Kidney epithelial cell (primary cell): ENCODE results near the gene TAF11L7. TPM values are rescaled to one million over a fixed set of nuclear protein-coding genes. Genes with fewer than 3 reads are reported as not detected.
"Not testable (repeated sequence)": the region's sequence is repeated elsewhere in the genome, so short reads cannot be mapped to it uniquely, and the experiment has no call there.

Experiments used
- DNase-seq: peaks from one replicate; pipeline ENCODE4 v3.0.0-alpha.2; 2010; ENCODE audit warnings: low read depth
- H3K27me3 ChIP-seq: 2 replicates; pipeline ENCODE4 v1.6.0; 2011; ENCODE audit warnings: low read length; ENCODE audit not compliant: control insufficient read depth, insufficient read depth
- H3K36me3 ChIP-seq: 2 replicates; pipeline ENCODE4 v1.5.1; 2011; ENCODE audit warnings: low read length; ENCODE audit not compliant: control insufficient read depth, insufficient read depth
- H3K4me3 ChIP-seq: 2 replicates; pipeline ENCODE4 v1.5.1; 2011; ENCODE audit warnings: low read depth, mild to moderate bottlenecking, control low read depth, low read length
- total RNA-seq: library from RNA; depleted of rRNA; stranded (reverse); fragments of >200 nt; gene quantifications from 2 replicates; pipeline ENCODE4 v1.2.3, GENCODE V29; 2015
- TF ChIP-seq, protein P1 (sequence below): IDR thresholded peaks from 2 replicates; pipeline ENCODE4 v1.5.1; 2011; ENCODE audit warnings: mild to moderate bottlenecking, moderate library complexity, low read length, control low read depth, inconsistent platforms; ENCODE audit not compliant: insufficient read depth, poor library complexity, severe bottlenecking

Gene TAF11L7
- total RNA-seq: not detected in 2 replicates

- H3K4me3 ChIP-seq, H3K27me3 ChIP-seq, H3K36me3 ChIP-seq, DNase-seq: not testable (repeated sequence)
Measured at GRCh38 chr5:17585658-17586057, at the start of gene TAF11L7. Gene TAF11L7, minus strand, starts transcription at chr5:17585758.

DNA sequence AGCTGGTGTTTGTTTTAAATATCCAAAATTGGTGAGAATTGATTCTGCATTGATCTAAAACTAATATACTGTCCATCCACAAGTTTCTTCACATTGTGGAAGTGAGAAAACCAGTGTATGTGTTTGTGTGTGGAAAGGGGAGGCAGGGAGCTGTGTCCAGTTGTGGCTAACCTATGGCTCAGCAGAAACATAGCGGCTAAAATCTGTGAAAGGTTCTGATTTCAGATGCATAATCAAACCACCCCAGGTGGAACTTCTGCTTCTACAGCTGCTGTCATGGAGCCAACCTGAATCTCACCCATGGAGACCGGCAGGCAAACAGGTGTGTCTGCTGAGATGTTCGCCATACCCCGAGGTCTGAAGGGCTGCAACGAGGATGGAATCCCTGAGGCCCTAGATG lies 48.6 kb upstream of the TAF11L7 start, which contains the start of gene TAF11L14:
Gene TAF11L14, plus strand, starts transcription at position 301 of the 400 bp plus-strand sequence.
- TF ChIP-seq, protein P1, sequence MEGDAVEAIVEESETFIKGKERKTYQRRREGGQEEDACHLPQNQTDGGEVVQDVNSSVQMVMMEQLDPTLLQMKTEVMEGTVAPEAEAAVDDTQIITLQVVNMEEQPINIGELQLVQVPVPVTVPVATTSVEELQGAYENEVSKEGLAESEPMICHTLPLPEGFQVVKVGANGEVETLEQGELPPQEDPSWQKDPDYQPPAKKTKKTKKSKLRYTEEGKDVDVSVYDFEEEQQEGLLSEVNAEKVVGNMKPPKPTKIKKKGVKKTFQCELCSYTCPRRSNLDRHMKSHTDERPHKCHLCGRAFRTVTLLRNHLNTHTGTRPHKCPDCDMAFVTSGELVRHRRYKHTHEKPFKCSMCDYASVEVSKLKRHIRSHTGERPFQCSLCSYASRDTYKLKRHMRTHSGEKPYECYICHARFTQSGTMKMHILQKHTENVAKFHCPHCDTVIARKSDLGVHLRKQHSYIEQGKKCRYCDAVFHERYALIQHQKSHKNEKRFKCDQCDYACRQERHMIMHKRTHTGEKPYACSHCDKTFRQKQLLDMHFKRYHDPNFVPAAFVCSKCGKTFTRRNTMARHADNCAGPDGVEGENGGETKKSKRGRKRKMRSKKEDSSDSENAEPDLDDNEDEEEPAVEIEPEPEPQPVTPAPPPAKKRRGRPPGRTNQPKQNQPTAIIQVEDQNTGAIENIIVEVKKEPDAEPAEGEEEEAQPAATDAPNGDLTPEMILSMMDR: no peak
- no peak for DNase-seq

DNA sequence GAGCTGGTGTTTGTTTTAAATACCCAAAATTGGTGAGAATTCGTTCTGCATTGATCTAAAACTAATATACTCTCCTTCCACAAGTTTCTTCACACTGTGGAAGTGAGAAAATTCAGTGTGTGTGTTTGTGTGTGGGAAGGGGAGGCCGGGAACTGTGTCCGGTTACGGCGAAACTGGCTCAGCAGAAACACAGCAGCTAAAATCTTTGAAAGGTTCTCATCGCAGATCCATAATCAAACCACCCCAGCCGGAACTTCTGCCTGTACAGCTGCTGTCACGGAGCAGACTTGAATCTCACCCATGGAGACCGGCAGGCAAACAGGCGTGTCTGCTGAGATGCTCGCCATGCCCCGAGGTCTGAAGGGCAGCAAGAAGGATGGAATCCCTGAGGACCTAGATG lies 46.2 kb upstream of the TAF11L7 start, which contains the start of gene TAF11L13:
Gene TAF11L13, plus strand, starts transcription at position 301 of the 400 bp plus-strand sequence.
- H3K27me3 ChIP-seq, H3K36me3 ChIP-seq, H3K4me3 ChIP-seq, DNase-seq: not testable (repeated sequence)

More for the DNA sequence above, 48.6 kb upstream of the TAF11L7 start, which contains the start of gene TAF11L14:
- H3K27me3 ChIP-seq: no peaks in the 10 kb centered on the region
- H3K36me3 ChIP-seq: no peaks in the 10 kb centered on the region
- no peak within 1 kb of the TSS for H3K4me3 ChIP-seq

DNA sequence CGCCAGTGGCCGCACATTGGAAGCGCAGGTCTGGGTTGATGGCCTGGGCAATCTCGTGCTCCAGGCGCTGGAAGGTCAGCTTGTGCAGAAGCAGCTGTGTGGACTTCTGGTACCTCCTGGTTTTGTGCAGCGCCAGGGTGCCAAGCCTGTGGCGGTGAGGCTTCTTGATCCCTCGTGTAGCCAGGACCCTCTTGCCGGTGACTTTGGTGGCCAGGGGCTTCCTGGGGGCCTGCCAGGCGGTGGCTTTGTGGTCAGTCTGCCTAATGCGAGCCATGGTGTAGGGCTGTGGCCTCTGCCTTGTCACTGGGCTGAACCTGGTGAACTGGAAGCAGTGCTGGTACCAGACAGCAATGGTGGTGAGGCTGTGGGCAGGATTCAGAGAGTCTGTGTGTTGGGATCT lies 40.1 kb upstream of the TAF11L7 start:
- Histone ChIP-seq H3K4me3 (no peak overlapping the region), H3K36me3 (no peaks in the 10 kb centered on the region)
- no peak for DNase-seq

DNA sequence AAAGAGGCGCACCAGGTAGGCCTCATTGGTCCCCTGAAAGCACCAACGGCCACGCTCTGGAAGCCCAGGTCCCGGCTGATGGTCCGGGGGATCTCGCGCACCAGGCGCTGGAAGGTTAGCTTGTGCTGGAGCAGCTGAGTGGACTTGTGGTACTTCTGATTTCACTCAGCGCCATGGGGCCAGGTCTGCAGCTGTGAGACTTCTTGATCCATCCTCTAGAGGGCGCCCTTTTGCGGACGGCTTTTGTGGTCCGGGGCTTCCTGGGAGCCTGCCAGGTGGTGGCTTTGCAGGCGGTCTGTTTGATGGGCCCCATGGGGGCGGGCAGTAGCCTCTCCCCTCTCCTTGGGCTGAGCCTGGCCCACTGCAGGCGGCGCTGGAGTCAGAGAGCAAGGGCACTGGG lies 35.1 kb upstream of the TAF11L7 start:
- TF ChIP-seq, protein P1: no peak
- DNase-seq: no peak
- no peak overlapping the region for H3K4me3 ChIP-seq
- H3K27me3 ChIP-seq: no peaks in the 10 kb centered on the region
- no peaks in the 10 kb centered on the region for H3K36me3 ChIP-seq

More for the DNA sequence above, 40.1 kb upstream of the TAF11L7 start:
- TF ChIP-seq, protein P1: no peak
- no peaks in the 10 kb centered on the region for H3K27me3 ChIP-seq

DNA sequence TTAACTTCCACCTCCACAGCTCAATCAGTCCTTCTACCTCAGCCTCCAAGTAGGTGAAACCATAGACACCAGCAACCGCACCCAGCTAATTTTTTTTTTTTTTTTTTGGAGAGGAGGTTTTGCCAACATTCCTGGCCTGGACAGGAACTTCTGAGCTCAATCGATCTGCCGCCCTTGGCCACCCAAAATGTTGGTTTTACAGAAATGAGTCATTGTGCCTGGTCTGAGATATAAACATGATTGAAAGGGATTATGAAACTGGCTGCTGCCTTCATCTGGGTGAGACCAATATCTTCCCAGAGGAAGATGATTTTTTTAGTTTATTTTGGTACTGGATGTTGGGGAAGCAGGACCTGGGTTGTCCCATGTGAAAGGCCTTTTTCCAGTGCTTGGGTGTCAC lies 33.8 kb upstream of the TAF11L7 start:
- DNase-seq: no peak
- no peaks in the 10 kb centered on the region for H3K27me3 ChIP-seq
- TF ChIP-seq, protein P1: no peak
- H3K36me3 ChIP-seq: no peaks in the 10 kb centered on the region
- no peak overlapping the region for H3K4me3 ChIP-seq

DNA sequence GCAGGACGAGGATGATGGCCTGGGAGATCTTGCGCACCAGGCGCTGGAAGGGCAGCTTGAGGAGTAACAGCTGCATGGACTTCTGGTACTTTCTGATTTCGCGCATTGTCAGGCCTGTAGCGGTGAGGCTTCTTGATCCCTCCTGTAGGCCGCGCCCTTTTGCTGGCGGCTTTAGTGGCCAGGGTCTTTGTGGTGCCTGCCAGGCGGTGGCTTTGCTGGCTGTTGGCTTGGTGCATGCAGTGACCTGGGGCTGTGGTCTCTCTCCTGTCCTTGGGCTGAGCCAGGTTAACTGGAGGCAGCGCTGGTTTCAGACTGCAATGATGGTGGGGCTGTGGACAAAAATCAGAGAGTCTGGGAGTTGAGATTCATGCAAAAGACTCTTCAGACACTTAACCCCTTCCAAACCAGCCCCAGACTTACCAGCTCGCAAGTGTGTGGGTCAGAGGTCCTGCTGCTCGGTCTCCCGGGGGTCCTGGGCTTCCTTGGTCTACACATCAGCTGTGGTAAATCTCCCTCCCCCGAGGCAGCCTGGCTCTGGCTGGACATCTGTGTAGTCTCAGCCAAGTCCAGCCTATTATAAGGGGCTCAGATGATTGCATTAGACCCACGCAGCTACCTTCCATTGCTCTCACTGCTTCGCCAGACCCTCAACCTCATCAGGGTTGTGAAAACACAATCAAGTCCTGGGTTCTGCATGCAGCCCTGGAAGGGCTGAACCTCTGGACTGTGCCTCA lies 29.5 kb upstream of the TAF11L7 start:
- H3K36me3 ChIP-seq: no peaks in the 10 kb centered on the region
- no peaks in the 10 kb centered on the region for H3K27me3 ChIP-seq
- TF ChIP-seq, protein P1: no peak
- no peak for DNase-seq
- no peak overlapping the region for H3K4me3 ChIP-seq

DNA sequence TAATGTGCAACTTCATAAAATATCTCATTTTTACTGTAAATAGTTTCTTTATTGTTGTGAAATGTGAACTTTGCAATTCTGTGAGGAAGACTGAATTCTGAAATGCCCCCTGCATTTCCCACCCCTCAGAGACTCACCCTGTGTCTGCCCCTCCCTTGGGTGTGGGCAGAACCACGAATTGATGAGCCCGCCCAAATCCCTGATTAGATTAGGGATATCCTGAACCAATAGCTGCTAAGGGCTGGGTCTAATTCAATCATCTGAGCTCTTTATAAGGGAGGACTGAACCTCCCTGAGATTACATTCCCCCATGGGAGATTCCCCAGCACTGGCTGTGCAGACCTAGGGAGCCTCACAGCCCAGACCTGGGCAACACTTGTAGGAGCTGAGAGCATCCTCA lies 24.5 kb upstream of the TAF11L7 start, which contains the start of gene TAF11L12:
Gene TAF11L12, plus strand, starts transcription at position 301 of the 400 bp plus-strand sequence.
- not testable (repeated sequence) for H3K27me3 ChIP-seq, H3K36me3 ChIP-seq, H3K4me3 ChIP-seq, DNase-seq

DNA sequence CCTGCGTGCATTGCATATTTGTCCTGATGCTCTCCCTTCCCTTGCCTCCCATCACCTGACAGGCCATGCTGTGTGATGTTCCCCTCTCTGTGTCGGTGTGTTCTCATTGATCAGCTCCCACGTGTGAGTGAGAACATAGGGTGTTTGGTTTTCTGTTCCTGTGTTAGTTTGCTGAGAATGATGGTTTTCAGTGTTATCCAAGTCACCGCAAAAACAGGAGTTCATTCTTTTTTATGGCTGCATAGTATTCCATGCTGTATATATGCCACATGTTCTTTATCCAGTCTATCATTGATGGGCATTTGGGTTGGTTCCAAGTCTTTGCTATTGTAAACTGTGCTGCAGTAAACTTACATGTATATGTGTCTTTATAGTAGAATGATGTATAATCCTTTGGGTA lies 21.9 kb upstream of the TAF11L7 start:
- not testable (repeated sequence) for H3K36me3 ChIP-seq, DNase-seq, H3K4me3 ChIP-seq, H3K27me3 ChIP-seq
